Gastroesophageal sphincter (tissue), 4 donors: ENCODE measurements around the gene RIMBP2. TPM values are rescaled to one million over a fixed set of nuclear protein-coding genes. Genes with fewer than 3 reads are reported as not detected.

Source experiments
- ATAC-seq: fragments of 150-250 bp; one replicate; pipeline ENCODE4 v1.9.1; 2016; ENCODE audit warnings: mild to moderate bottlenecking, moderate library complexity
- H3K27ac ChIP-seq, 4 donors: fragments of 200-600 bp; sonication (generic) in 3 of 4; 1 replicate in 3 of 4; 2 replicates in 1 of 4; pipeline ENCODE4 v1.5.1; 2016 to 2019
- H3K27me3 ChIP-seq: fragments of 200-600 bp; sonication (generic); one replicate; pipeline ENCODE4 v1.5.1; 2019
- H3K36me3 ChIP-seq, 2 donors: fragments of 200-600 bp; sonication (generic); one replicate each; pipeline ENCODE4 v1.5.1; 2019; ENCODE audit warnings: control low read depth in 1 of 2
- H3K4me1 ChIP-seq, 3 donors: fragments of 200-600 bp; sonication (generic); 1 replicate in 2 of 3; 2 replicates in 1 of 3; pipeline ENCODE4 v1.5.1; 2016 to 2019; ENCODE audit warnings: control low read depth in 2 of 3
- H3K4me3 ChIP-seq, 2 donors: fragments of 200-600 bp; sonication (generic); one replicate each; pipeline ENCODE4 v1.5.1; 2019; ENCODE audit warnings: mild to moderate bottlenecking in 1 of 2, moderate library complexity in 1 of 2
- H3K9me3 ChIP-seq, 3 donors: fragments of 200-600 bp; sonication (generic); one replicate each; pipeline ENCODE4 v1.5.1; 2017 to 2019; ENCODE audit warnings: control low read depth in 2 of 3
- EP300 ChIP-seq: sonication (generic); formaldehyde crosslinking; IDR thresholded peaks from one replicate; pipeline ENCODE4 v1.6.1; 2017; ENCODE audit warnings: antibody characterized with exemption, mild to moderate bottlenecking
- POLR2A ChIP-seq, 2 donors: fragments of 450-650 bp; IDR thresholded peaks; one replicate each; pipeline ENCODE4 v1.6.1; 2017; ENCODE audit warnings: antibody characterized with exemption in 2 of 2, mild to moderate bottlenecking in 2 of 2, moderate library complexity in 1 of 2
- POLR2AphosphoS5 ChIP-seq: sonication (generic); formaldehyde crosslinking; IDR thresholded peaks from one replicate; pipeline ENCODE4 v1.6.1; 2017; ENCODE audit warnings: antibody characterized with exemption
- WGBS, 2 donors: methylation state at CpG; one replicate each; pipeline ENCODE4 v1.1.5; 2018; ENCODE audit warnings: low coverage in 1 of 2; 5-methylcytosine and 5-hydroxymethylcytosine counted together
- total RNA-seq, 4 donors: library from RNA; depleted of rRNA; stranded (reverse); fragments of >200 nt; gene quantifications; one replicate each; pipeline ENCODE4 v1.1.0, GENCODE V29; 2016
- TF ChIP-seq, protein P1 (sequence below), 4 experiments: fragments of 200-600 bp in 2 of 4; fragments of 450-650 bp in 2 of 4; sonication (generic) in 1 of 4; IDR thresholded peaks; one replicate each; pipeline ENCODE4 v1.5.1; 2017 to 2019; ENCODE audit warnings: antibody characterized with exemption in 4 of 4, mild to moderate bottlenecking in 2 of 4, moderate library complexity in 2 of 4

The RIMBP2 gene
- total RNA-seq, 4 donors from 2014 or later, result 0.42 to 1.1 (median 0.60) TPM

- TF ChIP-seq POLR2A (IDR thresholded peaks at IDR 0.05), result no peak
- no peak for TF ChIP-seq POLR2AphosphoS5
- TF ChIP-seq, protein P1, sequence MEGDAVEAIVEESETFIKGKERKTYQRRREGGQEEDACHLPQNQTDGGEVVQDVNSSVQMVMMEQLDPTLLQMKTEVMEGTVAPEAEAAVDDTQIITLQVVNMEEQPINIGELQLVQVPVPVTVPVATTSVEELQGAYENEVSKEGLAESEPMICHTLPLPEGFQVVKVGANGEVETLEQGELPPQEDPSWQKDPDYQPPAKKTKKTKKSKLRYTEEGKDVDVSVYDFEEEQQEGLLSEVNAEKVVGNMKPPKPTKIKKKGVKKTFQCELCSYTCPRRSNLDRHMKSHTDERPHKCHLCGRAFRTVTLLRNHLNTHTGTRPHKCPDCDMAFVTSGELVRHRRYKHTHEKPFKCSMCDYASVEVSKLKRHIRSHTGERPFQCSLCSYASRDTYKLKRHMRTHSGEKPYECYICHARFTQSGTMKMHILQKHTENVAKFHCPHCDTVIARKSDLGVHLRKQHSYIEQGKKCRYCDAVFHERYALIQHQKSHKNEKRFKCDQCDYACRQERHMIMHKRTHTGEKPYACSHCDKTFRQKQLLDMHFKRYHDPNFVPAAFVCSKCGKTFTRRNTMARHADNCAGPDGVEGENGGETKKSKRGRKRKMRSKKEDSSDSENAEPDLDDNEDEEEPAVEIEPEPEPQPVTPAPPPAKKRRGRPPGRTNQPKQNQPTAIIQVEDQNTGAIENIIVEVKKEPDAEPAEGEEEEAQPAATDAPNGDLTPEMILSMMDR (IDR thresholded peaks at IDR 0.05), result no peak
- no peak for TF ChIP-seq EP300
- Histone ChIP-seq H3K4me1 (no peaks in the 10 kb centered on the region), H3K27ac (no peak overlapping the region), H3K36me3 (no peaks in the 10 kb centered on the region), H3K9me3 (no peaks in the 10 kb centered on the region), H3K27me3 (no peaks in the 10 kb centered on the region), H3K4me3 (no peak overlapping the region)
- ATAC-seq, result no peak
- WGBS, 2 donors, result 90 to 100% methylated on average over 5 to 6 of the region's 45 CpGs
Measured at GRCh38 chr12:130441771-130442760, 274.0 kb downstream of the RIMBP2 start.

GRCh38 chr12:130440411-130441080 is 275.6 kb downstream of the RIMBP2 start:
- H3K27ac ChIP-seq, result no peak overlapping the region
- WGBS, 2 donors, result 87 to 91% methylated on average over 3 to 4 of the region's 23 CpGs
- H3K36me3 ChIP-seq, result no peaks in the 10 kb centered on the region

DNA sequence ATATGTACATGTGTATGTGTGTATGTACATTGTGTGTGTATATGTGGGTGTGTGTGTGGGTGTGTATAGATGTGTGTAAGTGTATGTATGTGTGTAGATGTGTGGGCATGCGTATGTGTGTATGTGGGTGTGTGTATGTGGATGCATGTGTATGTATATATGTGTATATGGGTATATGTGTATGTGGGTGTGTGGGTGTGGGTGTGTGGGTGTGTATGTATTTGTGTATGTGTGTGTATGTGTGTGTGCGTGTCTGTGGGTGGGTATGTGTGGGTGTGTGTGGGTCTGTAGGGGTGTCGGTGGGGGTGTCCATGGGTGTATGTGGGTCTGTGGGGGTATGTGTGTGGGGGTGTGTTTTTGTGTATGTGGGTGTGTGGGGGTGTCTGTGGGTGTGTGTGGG is 276.8 kb downstream of the RIMBP2 start:
- H3K36me3 ChIP-seq, result no peaks in the 10 kb centered on the region
- TF ChIP-seq, protein P1 (IDR thresholded peaks at IDR 0.05), result no peak
- TF ChIP-seq POLR2A (IDR thresholded peaks at IDR 0.05), result no peak
- no peak for TF ChIP-seq POLR2AphosphoS5
- no peak for TF ChIP-seq EP300
- H3K27me3 ChIP-seq, result no peaks in the 10 kb centered on the region
- H3K27ac ChIP-seq, result no peak overlapping the region
- no peak overlapping the region for H3K4me3 ChIP-seq
- H3K9me3 ChIP-seq, result no peaks in the 10 kb centered on the region
- WGBS, 2 donors, result 95 to 96% methylated on average over 3 of the region's 3 CpGs
- no peaks in the 10 kb centered on the region for H3K4me1 ChIP-seq
- no peak for ATAC-seq

More at GRCh38 chr12:130440411-130441080, 275.6 kb downstream of the RIMBP2 start:
- Histone ChIP-seq H3K4me1 (no peaks in the 10 kb centered on the region), H3K9me3 (no peaks in the 10 kb centered on the region), H3K4me3 (no peak overlapping the region), H3K27me3 (no peaks in the 10 kb centered on the region)
- TF ChIP-seq, protein P1 (IDR thresholded peaks at IDR 0.05), result no peak
- TF ChIP-seq POLR2A (IDR thresholded peaks at IDR 0.05) (no peak), EP300 (no peak), POLR2AphosphoS5 (no peak)
- no peak for ATAC-seq

DNA sequence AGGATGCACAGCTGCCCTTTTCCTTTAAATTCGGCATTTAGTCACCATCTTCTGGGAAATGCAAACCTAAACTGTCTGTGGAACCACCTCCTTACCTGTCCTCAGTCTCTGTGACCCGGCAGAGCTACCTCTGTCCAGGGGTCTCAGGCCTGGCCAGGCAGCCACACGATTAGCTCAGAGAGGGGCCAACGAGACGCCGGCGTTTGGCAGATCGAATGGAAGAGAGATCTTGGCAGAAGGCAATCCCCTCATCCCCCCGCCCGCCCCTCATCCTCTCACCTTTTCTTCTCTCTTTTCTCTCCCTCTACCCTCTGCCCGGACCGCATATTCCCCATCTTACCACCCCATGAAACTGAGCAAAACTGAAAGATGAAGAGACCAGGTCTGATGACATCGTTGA is 277.4 kb downstream of the RIMBP2 start:
- WGBS, 2 donors, result 94 to 100% methylated on average over 3 to 5 of the region's 13 CpGs
- TF ChIP-seq POLR2A (IDR thresholded peaks at IDR 0.05) (no peak), POLR2AphosphoS5 (no peak), EP300 (no peak)
- TF ChIP-seq, protein P1 (IDR thresholded peaks at IDR 0.05), result no peak

More for the DNA sequence above, 277.4 kb downstream of the RIMBP2 start:
- Histone ChIP-seq H3K4me3 (no peak overlapping the region), H3K9me3 (peaks cover 0 to 5% (median 0%) of the 10 kb centered on the region in 3 donors), H3K27me3 (no peaks in the 10 kb centered on the region), H3K4me1 (no peaks in the 10 kb centered on the region), H3K36me3 (no peaks in the 10 kb centered on the region), H3K27ac (no peak overlapping the region)
- ATAC-seq, result no peak
